Left ventricle myocardium inferior (tissue), 1 donor: ENCODE results near the gene RNF123. TPM values are rescaled to one million over a fixed set of nuclear protein-coding genes. Genes with fewer than 3 reads are reported as not detected.
"Not testable (repeated sequence)": the region's sequence is repeated elsewhere in the genome, so short reads cannot be mapped to it uniquely, and the experiment has no call there.

Source experiments
- DNase-seq: peaks from one replicate; pipeline ENCODE4 v3.0.0-alpha.2; 2020
- H3K27ac ChIP-seq: fragments of 200-600 bp; replicated peaks from 2 replicates; pipeline ENCODE4 v1.8.0; 2021
- H3K27me3 ChIP-seq: fragments of 200-600 bp; 2 replicates; pipeline ENCODE4 v1.8.0; 2021; ENCODE audit warnings: low read depth
- H3K36me3 ChIP-seq: fragments of 200-600 bp; 2 replicates; pipeline ENCODE4 v1.8.0; 2021
- H3K4me1 ChIP-seq: fragments of 200-600 bp; 2 replicates; pipeline ENCODE4 v1.8.0; 2021
- H3K4me3 ChIP-seq: fragments of 200-600 bp; 2 replicates; pipeline ENCODE4 v1.8.0; 2021; ENCODE audit warnings: mild to moderate bottlenecking, moderate library complexity
- H3K9me3 ChIP-seq: fragments of 200-600 bp; replicated peaks from 2 replicates; pipeline ENCODE4 v1.8.0; 2021
- intact Hi-C: fragments of 100-400 bp; cut with micrococcal nuclease; formaldehyde crosslinking; loops from one replicate; pipeline ENCODE4 v1.11.0; 2022
- total RNA-seq: library from RNA; stranded (reverse); fragmentation: NEBNext Ultra II Directional; extraction: Animal tissue kit (Norgen Biotek cat#: 25700); gene quantifications from one replicate; pipeline ENCODE4 v1.2.1, GENCODE V29; 2021
- TF ChIP-seq, protein P1 (sequence below): fragments of 200-600 bp; IDR thresholded peaks from 2 replicates; pipeline ENCODE4 v1.8.0; 2021; ENCODE audit warnings: antibody characterized with exemption, mild to moderate bottlenecking, borderline replicate concordance
- donor health status: DM: no; HTN: yes; CAD: no; lungs with severe emphysema.

Gene RNF123
- total RNA-seq, 1 donor from 2014 or later, result 48.6 TPM

- peaks cover 58% of the 10 kb centered on the region for H3K36me3 ChIP-seq
- TF ChIP-seq, protein P1, sequence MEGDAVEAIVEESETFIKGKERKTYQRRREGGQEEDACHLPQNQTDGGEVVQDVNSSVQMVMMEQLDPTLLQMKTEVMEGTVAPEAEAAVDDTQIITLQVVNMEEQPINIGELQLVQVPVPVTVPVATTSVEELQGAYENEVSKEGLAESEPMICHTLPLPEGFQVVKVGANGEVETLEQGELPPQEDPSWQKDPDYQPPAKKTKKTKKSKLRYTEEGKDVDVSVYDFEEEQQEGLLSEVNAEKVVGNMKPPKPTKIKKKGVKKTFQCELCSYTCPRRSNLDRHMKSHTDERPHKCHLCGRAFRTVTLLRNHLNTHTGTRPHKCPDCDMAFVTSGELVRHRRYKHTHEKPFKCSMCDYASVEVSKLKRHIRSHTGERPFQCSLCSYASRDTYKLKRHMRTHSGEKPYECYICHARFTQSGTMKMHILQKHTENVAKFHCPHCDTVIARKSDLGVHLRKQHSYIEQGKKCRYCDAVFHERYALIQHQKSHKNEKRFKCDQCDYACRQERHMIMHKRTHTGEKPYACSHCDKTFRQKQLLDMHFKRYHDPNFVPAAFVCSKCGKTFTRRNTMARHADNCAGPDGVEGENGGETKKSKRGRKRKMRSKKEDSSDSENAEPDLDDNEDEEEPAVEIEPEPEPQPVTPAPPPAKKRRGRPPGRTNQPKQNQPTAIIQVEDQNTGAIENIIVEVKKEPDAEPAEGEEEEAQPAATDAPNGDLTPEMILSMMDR, result no peak
- DNase-seq, result no peak
Measured at GRCh38 chr3:49683162-49683561, 6.2 kb upstream of the RNF123 start.

GRCh38 chr3:49684453-49684852 is 4.9 kb upstream of the RNF123 start:
- H3K36me3 ChIP-seq, result peaks cover 45% of the 10 kb centered on the region
- peaks cover 20% of the 10 kb centered on the region for H3K4me1 ChIP-seq
- intact Hi-C loops, H3K27ac ChIP-seq, H3K9me3 ChIP-seq, DNase-seq, H3K4me3 ChIP-seq: not testable (repeated sequence)
- peaks cover 14% of the 10 kb centered on the region for H3K27me3 ChIP-seq

More at GRCh38 chr3:49683162-49683561, 6.2 kb upstream of the RNF123 start:
- Histone ChIP-seq H3K27ac (no peak overlapping the region), H3K9me3 (no peaks in the 10 kb centered on the region), H3K27me3 (peaks cover 14% of the 10 kb centered on the region), H3K4me3 (no peak overlapping the region), H3K4me1 (peaks cover 9% of the 10 kb centered on the region)
- intact Hi-C loops, result no loop called here

GRCh38 chr3:49685103-49685502 is 4.3 kb upstream of the RNF123 start:
- H3K4me3 ChIP-seq, H3K27ac ChIP-seq, H3K9me3 ChIP-seq, intact Hi-C loops, DNase-seq: not testable (repeated sequence)
- Histone ChIP-seq H3K27me3 (peaks cover 14% of the 10 kb centered on the region), H3K4me1 (peaks cover 27% of the 10 kb centered on the region), H3K36me3 (peaks cover 39% of the 10 kb centered on the region)

DNA sequence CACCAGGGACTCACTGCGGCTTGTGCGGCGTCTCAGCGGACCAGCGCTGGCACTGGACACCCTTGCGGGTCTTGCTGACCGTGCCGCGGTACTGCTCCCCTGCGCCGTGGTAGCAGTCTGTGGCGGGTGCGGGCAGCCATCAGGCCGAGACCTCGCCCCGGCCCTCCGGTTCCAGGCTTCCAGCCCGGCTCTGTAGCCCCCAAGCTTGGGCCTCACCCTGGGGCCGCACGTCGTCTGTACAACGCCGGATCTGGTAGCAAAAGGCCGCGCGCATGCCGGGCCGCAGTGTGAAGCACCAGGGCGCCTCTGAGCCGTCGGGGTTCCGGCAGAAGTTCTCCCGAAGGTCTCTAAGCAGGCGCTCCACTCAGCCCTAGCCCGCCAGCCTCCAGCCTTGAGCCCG is 3.5 kb upstream of the RNF123 start:
- Histone ChIP-seq H3K27me3 (peaks cover 14% of the 10 kb centered on the region), H3K36me3 (peaks cover 31% of the 10 kb centered on the region), H3K4me3 (peak overlapping the region; percentile 57), H3K4me1 (peaks cover 34% of the 10 kb centered on the region)
- H3K27ac ChIP-seq, DNase-seq, intact Hi-C loops, H3K9me3 ChIP-seq: not testable (repeated sequence)

DNA sequence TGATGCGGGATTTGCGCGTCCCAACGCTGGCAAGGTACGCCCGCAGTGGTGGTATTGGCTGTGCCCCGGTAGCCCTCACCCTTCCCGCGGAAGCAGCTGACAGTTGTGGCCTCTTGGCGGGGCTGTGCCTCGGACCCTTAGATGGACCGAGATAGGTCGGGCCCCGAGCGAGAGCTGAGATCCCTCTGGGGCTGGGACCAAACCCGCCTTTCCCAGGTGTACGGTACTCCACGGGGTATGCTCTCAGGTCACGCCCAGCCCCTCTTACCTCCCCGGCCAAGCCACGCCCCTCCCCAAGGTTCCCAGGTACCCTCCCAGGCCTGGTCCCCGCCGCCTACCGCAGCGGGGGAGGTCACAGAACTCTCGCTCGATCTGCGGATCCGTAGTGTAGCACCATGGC is 3.0 kb upstream of the RNF123 start:
- intact Hi-C loops, result not testable (repeated sequence)

DNA sequence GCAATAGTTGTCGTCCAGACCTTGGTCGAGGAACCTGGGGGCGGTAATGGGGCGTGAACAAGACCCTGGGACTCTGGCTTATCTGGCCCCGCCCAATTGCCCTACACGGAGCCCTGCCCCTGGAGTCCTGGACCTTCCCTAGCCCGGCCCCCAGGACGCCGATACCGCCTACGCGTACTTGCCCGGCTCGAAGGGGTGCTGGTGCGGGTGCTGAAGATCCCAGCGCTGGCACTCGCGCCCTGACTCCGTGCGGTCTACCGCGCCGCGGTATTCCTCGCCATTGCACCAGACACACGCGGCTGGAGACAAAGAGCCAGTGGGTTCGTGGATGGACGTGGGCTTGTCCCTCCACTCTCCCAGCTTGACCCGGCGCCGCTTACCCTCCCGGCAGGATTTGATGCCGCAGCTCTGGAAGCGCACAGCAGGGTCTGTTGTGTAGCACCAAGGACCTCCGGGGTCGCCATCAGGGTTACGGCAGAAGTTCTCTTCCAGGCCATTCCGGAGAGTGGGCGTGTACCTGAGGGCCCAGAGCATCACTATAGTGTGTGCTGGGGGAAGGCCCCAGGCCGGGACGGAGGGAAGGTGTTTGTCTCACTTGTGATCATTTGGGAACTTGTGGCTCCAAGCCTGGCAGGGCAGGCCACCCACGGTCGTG is 2.5 kb upstream of the RNF123 start:
- peak overlapping the region; percentile 57 for H3K4me3 ChIP-seq

More for the DNA sequence above, 3.0 kb upstream of the RNF123 start:
- Histone ChIP-seq H3K27me3 (peaks cover 14% of the 10 kb centered on the region), H3K4me3 (peak overlapping the region; percentile 57), H3K4me1 (peaks cover 39% of the 10 kb centered on the region), H3K36me3 (peaks cover 26% of the 10 kb centered on the region)
- not testable (repeated sequence) for DNase-seq, H3K27ac ChIP-seq, H3K9me3 ChIP-seq

GRCh38 chr3:49687424-49687795 is 1.9 kb upstream of the RNF123 start:
- H3K9me3 ChIP-seq, DNase-seq, intact Hi-C loops, H3K27ac ChIP-seq: not testable (repeated sequence)
- H3K27me3 ChIP-seq, result peaks cover 14% of the 10 kb centered on the region
- H3K4me3 ChIP-seq, result peak overlapping the region; percentile 57
- H3K4me1 ChIP-seq, result peaks cover 46% of the 10 kb centered on the region
- H3K36me3 ChIP-seq, result peaks cover 15% of the 10 kb centered on the region

More for the DNA sequence above, 2.5 kb upstream of the RNF123 start:
- H3K9me3 ChIP-seq, H3K27ac ChIP-seq, intact Hi-C loops: not testable (repeated sequence)
- peaks cover 21% of the 10 kb centered on the region for H3K36me3 ChIP-seq
- H3K27me3 ChIP-seq, result peaks cover 14% of the 10 kb centered on the region
- H3K4me1 ChIP-seq, result peaks cover 45% of the 10 kb centered on the region
- DNase-seq, result peak; percentile 48

DNA sequence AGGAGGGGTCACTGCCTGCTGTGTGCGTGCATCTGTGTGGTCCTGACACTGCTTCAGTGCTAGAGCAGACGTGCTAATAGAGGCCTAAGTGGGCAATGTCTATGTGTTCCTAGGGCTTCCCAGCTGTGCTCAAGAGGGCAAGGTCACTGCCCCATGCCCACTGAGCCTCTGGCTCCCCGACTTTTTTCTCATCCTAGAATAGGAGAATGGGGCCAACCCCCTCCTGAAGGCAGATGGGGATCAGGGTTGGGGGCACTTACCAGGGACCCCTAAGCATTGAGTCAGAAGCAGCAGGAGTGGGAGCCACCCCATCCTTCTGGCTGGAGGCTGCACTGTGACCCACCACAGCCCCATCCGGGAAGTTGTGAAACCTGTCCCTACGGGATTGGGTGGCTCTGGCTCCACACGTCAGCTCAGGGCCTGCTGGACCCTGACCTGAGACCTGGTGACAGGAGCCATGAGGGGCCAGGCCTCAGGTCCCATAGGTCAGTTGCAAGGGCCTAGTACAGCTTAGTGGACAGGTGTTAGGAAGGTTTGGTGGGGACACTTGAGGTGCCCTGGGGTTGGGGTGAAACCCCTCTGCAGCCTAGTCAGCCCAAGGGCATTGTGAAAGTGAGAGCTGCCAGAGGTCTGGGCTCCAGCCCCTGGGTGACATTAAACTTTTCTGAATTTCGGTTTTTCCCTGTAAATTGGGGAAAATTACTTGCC is 865 bp upstream of the RNF123 start:
- Histone ChIP-seq H3K27me3 (peaks cover 14% of the 10 kb centered on the region), H3K4me3 (peak overlapping the region; percentile 88), H3K27ac (peak overlapping the region; percentile 84), H3K4me1 (peaks cover 46% of the 10 kb centered on the region)
- H3K36me3 ChIP-seq, DNase-seq, H3K9me3 ChIP-seq, intact Hi-C loops: not testable (repeated sequence)

DNA sequence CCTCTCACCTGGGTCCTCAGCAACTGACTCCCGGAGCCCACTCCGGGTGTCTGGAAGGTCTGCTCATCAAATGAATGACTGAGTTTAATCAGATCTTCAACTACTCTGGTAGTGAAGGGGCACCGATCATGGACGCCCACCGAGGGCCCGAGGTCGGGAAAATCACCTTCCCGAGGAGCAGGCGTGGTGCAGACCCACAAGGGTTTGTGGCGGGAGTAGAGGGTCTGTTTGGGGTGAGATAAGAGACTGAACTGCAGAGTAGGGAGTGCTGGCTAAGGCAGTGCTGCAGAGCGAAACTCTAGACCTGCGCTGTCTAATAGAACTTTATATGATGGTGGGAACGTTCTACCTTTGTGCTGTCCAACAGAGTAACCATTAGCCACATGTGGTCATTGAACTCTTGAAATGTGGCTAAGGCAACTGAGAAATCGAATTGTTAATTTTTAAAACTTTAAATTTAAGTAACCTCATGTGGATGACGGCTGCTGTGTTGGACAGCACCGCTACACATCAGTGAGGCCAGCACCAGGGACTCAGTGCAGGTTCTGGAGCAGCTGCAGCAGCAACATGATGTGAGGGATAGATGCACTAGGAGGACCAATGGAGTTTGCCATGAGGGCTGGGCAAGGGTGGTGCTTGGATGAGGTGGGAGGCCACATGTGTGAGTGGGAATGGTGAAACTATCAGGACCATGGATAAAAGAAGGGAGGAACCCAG is 709 bp downstream of the RNF123 start:
- intact Hi-C loops, H3K36me3 ChIP-seq, DNase-seq, H3K9me3 ChIP-seq: not testable (repeated sequence)
- H3K27me3 ChIP-seq, result peaks cover 14% of the 10 kb centered on the region
- peak overlapping the region; percentile 88 for H3K4me3 ChIP-seq
- peaks cover 55% of the 10 kb centered on the region for H3K4me1 ChIP-seq
- H3K27ac ChIP-seq, result peak overlapping the region; percentile 84

- Histone ChIP-seq H3K27me3 (peaks cover 14% of the 10 kb centered on the region), H3K4me3 (peak overlapping the region; percentile 88), H3K4me1 (peaks cover 60% of the 10 kb centered on the region)
- intact Hi-C loops, H3K36me3 ChIP-seq, H3K27ac ChIP-seq, H3K9me3 ChIP-seq, DNase-seq: not testable (repeated sequence)
Measured at GRCh38 chr3:49690856-49691255, 1.5 kb downstream of the RNF123 start.

- H3K27ac ChIP-seq, result not testable (repeated sequence)
Measured at GRCh38 chr3:49691481-49691880, 2.1 kb downstream of the RNF123 start.

DNA sequence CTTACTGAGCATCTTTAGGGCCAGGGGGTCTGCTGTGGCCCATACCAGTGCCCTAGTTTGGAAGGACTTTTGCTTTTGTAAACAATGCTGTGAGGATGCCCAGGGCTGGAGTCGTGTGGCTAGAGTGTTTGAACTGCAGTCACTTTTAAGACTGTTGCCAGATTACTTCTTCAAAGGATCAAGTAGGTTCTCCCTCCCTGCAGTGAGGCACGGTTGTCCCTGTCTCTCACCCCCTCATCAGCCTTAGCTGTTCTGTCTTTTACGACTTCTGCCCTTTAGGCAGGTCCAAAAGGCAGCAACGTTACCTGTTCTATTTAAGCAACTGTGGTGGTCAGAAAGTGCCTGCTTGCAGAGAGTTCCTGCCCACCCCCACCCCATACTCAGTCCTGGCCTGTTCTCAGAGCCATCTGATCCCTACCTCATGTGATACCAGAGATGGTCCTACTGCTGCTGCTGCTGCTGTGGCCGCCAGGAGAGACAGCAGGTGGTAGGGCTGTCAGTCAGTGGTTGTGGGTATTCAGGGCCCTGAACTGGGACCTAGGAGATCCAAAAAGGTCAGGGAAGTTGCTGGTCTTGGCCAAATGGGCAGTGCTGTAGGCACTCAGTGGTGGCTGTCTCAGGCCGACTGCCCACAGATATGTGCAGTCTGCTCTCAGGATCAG is 5.2 kb downstream of the RNF123 start:
- H3K9me3 ChIP-seq, H3K4me3 ChIP-seq, H3K27me3 ChIP-seq, DNase-seq, intact Hi-C loops: not testable (repeated sequence)
- H3K4me1 ChIP-seq, result peaks cover 60% of the 10 kb centered on the region
- H3K36me3 ChIP-seq, result peaks cover 20% of the 10 kb centered on the region
- peak overlapping the region; percentile 57 for H3K27ac ChIP-seq

More at GRCh38 chr3:49691481-49691880, 2.1 kb downstream of the RNF123 start:
- intact Hi-C loops, H3K4me3 ChIP-seq, DNase-seq, H3K36me3 ChIP-seq, H3K9me3 ChIP-seq: not testable (repeated sequence)
- Histone ChIP-seq H3K27me3 (peaks cover 10% of the 10 kb centered on the region), H3K4me1 (peaks cover 62% of the 10 kb centered on the region)
